Measurements from ENCODE around the gene FYN. TPM values are rescaled to one million over a fixed set of nuclear protein-coding genes. Genes with fewer than 3 reads are reported as not detected.

The FYN gene
- total and polyA plus RNA-seq, 2 of the 8 experiments (the other 6 are each of a cell fraction or from before 2014, with no cell fraction given) = 46.8 to 97.2 TPM

GRCh38 chr6:111740506-111740905 is 132.7 kb downstream of the FYN start (continued):
- TF ChIP-seq MAFK (IDR thresholded peaks at IDR 0.05; ENCODE audit: low read depth, low read length) (no peak), CBX8 (IDR thresholded peaks at IDR 0.05; ENCODE audit: borderline replicate concordance, low read depth, low read length) (no peak), KDM5A (IDR thresholded peaks at IDR 0.05; ENCODE audit: low read length) (no peak), CHD1 (IDR thresholded peaks at IDR 0.05; ENCODE audit: low read depth, low read length) (no peak), EZH2 (IDR thresholded peaks at IDR 0.05; ENCODE audit: low read depth, low read length, severe bottlenecking) (no peak)
